Stomach smooth muscle (tissue), 2 donors: ENCODE measurements around the gene CDK5R2.

Experiments used
- H3K27ac ChIP-seq: one replicate; pipeline ENCODE4 v1.7.0; 2013; ENCODE audit warnings: mild to moderate bottlenecking, low read length, inconsistent platforms
- H3K27me3 ChIP-seq, 2 donors: one replicate each; pipeline ENCODE4 v1.7.0; 2013; ENCODE audit warnings: low read length in 2 of 2; ENCODE audit not compliant: insufficient read depth in 2 of 2, control insufficient read depth in 1 of 2
- H3K36me3 ChIP-seq, 2 donors: one replicate each; pipeline ENCODE4 v1.7.0; 2013; ENCODE audit warnings: low read length in 2 of 2; ENCODE audit not compliant: control insufficient read depth in 2 of 2, insufficient read depth in 2 of 2
- H3K4me1 ChIP-seq: one replicate; pipeline ENCODE4 v1.7.0; 2013; ENCODE audit warnings: low read length; ENCODE audit not compliant: control insufficient read depth, insufficient read depth
- H3K4me3 ChIP-seq, 2 donors: one replicate each; pipeline ENCODE4 v1.7.0; 2013; ENCODE audit warnings: low read length in 2 of 2
- H3K9ac ChIP-seq, 2 donors: one replicate each; pipeline ENCODE4 v1.7.0; 2013; ENCODE audit warnings: low read length in 2 of 2, mild to moderate bottlenecking in 1 of 2
- H3K9me3 ChIP-seq, 2 donors: one replicate each; pipeline ENCODE4 v1.7.0; 2013; ENCODE audit warnings: low read length in 2 of 2; ENCODE audit not compliant: control insufficient read depth in 2 of 2
- donor health status: healthy.
- donor health status: Pancreatic carcinoma.

CDK5R2 gene

DNA sequence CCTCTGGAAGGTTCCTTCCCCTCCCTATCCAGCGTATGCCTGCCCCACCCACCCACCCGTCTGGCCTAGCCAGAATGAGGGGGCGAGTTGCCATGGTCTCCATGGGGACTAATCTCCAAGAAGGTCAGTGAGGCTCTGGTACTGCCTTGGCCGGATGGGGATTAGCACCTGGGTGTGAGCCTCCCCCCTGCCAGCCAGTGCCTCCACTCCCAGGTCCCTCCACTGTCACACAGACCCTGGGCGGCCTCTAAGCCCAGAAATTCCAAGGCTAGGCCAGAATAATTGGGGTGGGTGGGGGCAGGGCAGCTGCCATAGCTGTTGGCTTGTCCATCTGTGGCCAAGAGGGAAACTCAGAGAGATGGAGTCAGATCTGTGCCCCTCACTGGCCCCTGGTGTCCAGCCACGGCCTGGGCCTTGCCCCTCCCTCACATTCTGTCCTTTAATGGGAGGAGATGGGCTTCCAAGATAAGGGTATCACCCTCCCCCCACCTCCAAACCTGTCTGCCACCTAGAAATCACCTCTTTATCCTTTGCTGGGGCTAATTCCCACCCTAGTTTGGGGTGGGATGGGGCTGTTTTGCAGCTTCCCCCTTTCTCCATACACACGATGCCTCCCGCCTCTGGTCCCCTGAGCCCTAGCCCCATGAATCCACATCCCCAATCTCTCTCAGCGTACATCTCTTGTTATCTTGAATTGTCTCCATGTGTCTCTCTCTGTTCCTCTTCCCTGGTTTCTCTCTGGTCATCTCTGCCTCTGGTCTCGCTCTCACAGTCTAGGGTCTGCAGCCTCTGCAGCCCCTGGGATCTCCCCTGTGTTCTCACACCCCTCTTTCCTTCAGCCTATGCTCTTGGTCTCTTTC lies 39.8 kb downstream of the CDK5R2 start:
- Histone ChIP-seq H3K4me3 (no peak overlapping the region), H3K4me1 (peaks cover 26% of the 10 kb centered on the region), H3K27ac (no peak overlapping the region), H3K36me3 (no peaks in the 10 kb centered on the region), H3K9me3 (no peaks in the 10 kb centered on the region), H3K9ac (no peak overlapping the region), H3K27me3 (peaks cover 68 to 72% of the 10 kb centered on the region in 2 donors)

DNA sequence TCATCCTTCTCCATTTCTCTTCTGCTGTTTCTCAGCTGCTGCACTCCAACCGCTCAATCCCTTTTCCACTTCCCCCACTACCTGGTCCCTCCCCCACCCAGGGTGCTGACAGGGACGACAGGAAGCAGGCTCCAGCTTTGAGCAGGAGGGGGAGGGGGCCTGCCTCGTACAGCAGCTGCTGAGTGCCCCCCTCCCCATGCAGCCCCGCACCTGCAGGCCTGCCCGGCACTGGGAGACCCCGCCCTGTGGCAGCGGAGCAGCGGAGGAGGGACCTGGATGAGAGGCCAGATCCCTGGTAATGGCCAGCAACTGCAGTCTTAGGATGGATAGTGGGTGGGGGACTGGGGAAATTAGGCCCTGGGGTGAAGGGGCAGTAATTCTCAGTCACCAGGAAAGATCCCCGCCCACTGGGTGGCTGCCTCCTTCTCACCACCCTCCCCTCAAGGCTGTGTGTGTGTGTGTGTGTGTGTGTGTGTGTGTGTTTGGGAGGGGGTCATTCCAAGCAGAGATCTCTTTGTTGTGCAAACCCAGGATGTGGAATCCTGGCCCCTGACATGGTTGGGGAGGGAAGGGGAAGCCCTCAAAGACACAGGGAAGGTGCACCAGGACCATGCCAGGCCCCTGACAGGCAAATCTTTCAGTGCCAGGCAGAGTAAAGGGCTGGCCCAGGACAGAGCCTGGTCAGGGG lies 40.6 kb downstream of the CDK5R2 start:
- H3K36me3 ChIP-seq = no peaks in the 10 kb centered on the region
- H3K4me3 ChIP-seq = no peak overlapping the region
- H3K9ac ChIP-seq = no peak overlapping the region
- peaks cover 26% of the 10 kb centered on the region for H3K4me1 ChIP-seq
- H3K27me3 ChIP-seq = peaks cover 64 to 69% of the 10 kb centered on the region in 2 donors
- H3K27ac ChIP-seq = no peak overlapping the region
- no peaks in the 10 kb centered on the region for H3K9me3 ChIP-seq

DNA sequence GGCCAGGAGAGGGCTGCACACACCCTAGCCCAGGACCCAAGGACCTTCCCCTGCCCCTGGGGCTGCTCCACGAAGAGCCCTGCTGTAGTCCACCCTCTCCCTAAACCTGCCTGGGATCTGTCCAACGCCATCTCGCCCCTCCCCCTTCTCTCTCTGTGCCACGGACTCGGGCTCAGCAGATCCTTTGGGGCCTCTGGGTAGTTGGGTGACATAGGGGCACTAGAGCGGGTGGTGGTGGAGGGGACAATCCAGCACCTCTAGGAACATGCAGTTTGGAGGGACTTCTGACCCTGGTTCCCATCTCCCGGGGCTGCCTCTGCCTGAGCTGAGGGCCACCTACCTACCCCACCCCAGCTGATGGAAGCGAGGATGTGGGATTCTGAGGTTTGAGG lies 41.1 kb downstream of the CDK5R2 start:
- Histone ChIP-seq H3K9ac (no peak overlapping the region), H3K9me3 (no peaks in the 10 kb centered on the region), H3K4me3 (no peak overlapping the region), H3K36me3 (no peaks in the 10 kb centered on the region), H3K27ac (no peak overlapping the region), H3K27me3 (peaks cover 61 to 67% of the 10 kb centered on the region in 2 donors), H3K4me1 (peaks cover 26% of the 10 kb centered on the region)

DNA sequence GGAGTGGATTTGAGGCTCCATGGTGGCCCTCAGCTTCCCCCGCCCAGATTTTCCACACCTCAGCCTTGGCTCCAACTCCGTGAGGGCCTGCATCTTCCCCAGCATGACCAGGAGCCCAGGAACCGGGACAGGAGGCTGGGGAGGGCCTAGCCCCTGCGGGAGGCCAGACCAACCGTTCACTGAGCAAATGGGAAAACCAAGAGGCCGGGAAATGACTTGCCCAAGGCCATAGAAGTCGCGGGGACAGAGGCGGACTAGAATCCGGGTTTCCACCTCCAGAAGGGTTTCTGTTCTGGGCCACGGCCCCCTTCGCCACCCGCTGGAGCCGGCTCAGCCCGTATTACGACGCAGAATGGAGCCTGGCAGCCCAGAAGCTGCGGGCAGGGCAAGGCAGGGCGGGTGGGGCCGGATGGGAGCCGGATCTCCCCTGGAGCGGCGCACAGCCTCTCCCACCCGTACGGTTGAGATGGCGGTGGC lies 41.7 kb downstream of the CDK5R2 start:
- Histone ChIP-seq H3K27me3 (peaks cover 57 to 64% of the 10 kb centered on the region in 2 donors), H3K4me1 (peaks cover 21% of the 10 kb centered on the region), H3K9ac (no peak overlapping the region), H3K27ac (no peak overlapping the region), H3K36me3 (no peaks in the 10 kb centered on the region), H3K9me3 (no peaks in the 10 kb centered on the region), H3K4me3 (no peak overlapping the region)

DNA sequence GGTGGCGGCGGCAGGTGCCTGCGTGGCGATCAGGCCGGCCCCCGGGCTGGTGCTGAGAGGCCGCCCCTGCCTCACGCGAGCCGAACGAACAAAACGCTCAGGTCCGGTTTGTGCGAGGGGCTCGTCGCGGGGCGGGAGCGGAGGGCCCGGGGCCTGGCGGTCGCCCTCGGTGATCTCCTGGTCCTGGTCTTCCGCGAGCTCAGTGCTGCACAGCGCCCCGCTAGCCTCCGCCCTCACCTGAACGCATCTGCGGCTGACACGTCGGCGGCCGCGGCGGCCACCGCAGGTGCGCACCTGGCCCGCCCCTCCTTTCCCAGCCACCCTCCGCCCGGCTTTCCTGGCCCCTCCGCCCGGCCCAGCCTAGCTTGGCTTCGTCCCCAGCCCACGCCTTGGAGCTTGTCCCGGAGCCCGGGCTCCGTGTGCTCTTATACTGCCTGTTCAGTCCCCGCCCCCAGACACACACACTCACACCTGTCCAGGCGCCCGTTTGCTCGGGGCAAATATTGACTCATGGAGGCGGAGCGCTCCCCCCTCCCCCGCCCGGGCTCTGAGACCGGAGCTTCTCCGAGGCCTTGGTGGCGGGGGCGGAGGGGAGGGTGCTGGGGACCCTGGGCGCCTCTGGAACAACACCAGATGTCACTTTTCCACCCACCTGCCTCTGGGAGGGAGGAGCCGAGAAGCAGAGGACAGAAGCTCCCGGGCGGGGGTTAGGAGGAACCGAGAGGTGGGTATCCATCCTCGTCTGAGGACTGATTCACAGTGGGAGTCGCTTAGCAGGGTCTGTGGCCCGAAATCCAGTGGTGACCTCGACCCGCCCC lies 42.3 kb downstream of the CDK5R2 start:
- no peak overlapping the region for H3K4me3 ChIP-seq
- H3K9me3 ChIP-seq = no peaks in the 10 kb centered on the region
- H3K36me3 ChIP-seq = no peaks in the 10 kb centered on the region
- H3K9ac ChIP-seq = no peak overlapping the region
- H3K27ac ChIP-seq = no peak overlapping the region
- peaks cover 52 to 63% of the 10 kb centered on the region in 2 donors for H3K27me3 ChIP-seq
- peaks cover 19% of the 10 kb centered on the region for H3K4me1 ChIP-seq

DNA sequence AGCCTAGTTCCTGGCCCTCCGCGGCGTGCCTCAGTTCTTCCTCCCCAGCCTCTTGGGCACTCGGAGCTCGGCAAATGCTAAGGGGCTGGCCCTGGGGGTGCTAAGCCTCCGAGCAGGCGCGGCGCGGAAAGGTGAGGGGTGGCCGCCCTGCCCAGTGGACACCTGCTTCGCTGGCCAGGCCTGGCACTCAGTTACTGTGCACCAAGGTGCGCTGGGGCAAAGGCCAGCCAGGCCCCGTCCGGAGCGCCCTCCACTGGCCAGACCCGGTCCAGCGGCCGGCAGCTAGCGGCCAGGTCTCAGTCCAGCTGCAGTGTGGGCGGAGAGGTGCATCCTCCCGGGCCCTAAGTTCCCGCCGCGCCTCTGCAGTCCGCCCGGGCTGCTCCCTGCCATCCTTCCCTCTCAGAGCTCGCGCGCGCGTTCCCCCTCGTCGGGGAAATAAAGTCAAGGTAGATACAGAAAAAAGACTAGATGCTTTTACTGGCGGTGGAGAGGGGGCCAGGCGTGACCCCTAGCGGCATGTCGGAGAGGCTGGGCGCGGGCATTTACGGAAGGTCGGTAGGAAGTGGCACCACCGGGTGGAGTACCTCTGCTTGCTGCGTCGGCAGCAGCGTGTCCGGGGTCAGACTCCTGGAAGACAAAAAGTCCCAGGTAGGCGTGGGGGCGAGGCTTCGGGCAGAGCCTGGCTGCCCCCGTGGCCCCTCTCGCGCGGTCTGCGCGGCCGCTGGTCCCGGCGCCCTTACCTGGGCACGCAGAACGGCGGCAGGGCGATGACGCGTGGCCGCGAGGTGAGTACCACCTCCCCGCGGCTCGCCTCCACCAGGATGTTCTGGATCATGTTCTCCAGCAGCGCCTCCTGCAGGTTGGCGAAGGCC lies 43.2 kb downstream of the CDK5R2 start:
- Histone ChIP-seq H3K27ac (no peak overlapping the region), H3K9me3 (no peaks in the 10 kb centered on the region), H3K36me3 (no peaks in the 10 kb centered on the region), H3K4me3 (peak overlapping the region; percentile 8 to 12), H3K9ac (no peak overlapping the region), H3K4me1 (peaks cover 19% of the 10 kb centered on the region), H3K27me3 (peaks cover 52 to 65% of the 10 kb centered on the region in 2 donors)

DNA sequence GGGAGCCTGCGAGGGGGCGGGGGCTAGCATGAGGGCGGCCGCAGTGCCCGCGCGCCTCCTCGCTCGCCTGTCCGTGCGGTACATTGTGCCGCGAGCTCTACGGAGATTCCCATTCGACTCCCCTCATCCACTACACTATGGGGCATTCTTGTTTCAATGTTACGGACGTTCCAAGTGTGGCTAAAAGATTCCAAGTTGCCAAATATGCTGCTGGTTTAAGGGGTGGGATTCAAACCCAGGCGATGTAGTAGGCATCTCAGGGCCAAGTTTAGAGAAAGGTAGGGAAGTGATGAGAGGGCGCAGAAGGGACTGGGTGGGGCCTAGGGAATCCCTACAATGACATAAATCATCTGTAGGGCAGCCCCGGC lies 43.8 kb downstream of the CDK5R2 start:
- no peaks in the 10 kb centered on the region for H3K36me3 ChIP-seq
- H3K9me3 ChIP-seq = no peaks in the 10 kb centered on the region
- peaks cover 19% of the 10 kb centered on the region for H3K4me1 ChIP-seq
- H3K27ac ChIP-seq = no peak overlapping the region
- no peak overlapping the region for H3K9ac ChIP-seq
- H3K4me3 ChIP-seq = peak overlapping the region; percentile 8 to 12
- H3K27me3 ChIP-seq = peaks cover 52 to 68% of the 10 kb centered on the region in 2 donors

DNA sequence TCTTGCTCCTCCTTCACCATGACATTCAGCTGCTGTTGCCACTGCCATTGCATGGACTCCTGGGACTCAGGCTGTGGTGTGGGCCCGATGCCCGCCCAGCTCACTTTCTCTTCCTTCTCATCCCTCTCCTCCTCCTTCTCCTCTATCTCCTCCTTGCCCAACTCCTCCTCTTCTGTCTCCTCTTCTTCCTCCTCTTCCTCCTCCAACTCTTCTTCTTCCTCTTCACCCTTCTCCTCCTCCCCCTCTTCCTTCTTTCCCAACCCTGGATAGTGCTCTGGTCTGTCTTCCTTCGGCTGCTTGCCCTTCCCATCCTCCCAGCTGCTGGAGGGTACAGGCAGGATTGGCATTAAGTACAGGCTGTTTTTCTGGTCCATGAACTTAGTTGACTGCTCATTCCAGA lies 44.5 kb downstream of the CDK5R2 start:
- Histone ChIP-seq H3K27ac (no peak overlapping the region), H3K27me3 (peaks cover 54 to 64% of the 10 kb centered on the region in 2 donors), H3K9ac (no peak overlapping the region), H3K36me3 (no peaks in the 10 kb centered on the region), H3K9me3 (no peaks in the 10 kb centered on the region), H3K4me3 (no peak overlapping the region), H3K4me1 (peaks cover 19% of the 10 kb centered on the region)

DNA sequence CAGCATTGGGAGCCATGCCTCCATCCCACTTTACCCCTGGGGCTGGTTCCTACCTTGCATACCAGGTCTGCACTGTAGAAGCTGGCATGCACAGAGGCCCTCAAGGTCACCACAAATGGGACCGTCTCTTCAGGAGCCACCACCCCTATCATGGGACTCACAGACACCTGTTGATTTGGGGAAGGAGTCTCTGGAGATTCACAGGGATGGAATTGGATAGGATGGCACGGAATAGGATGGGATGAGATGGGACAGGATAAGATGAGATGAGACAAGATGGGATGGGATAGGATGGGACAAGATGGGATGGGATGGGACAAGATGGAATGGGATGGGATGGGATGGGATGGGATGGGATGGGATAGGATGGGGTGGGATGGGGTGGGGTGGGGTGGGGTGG lies 49.8 kb downstream of the CDK5R2 start:
- Histone ChIP-seq H3K36me3 (no peaks in the 10 kb centered on the region), H3K4me3 (no peak overlapping the region), H3K4me1 (no peaks in the 10 kb centered on the region), H3K9me3 (no peaks in the 10 kb centered on the region), H3K9ac (no peak overlapping the region), H3K27ac (no peak overlapping the region), H3K27me3 (peaks cover 11 to 21% of the 10 kb centered on the region in 2 donors)
